Uterus (tissue), 2 donors: Measurements from ENCODE around the gene MAP4K3.

Experiments used
- CTCF ChIP-seq, 4 experiments: fragments of 200-600 bp in 2 of 4; fragments of 450-650 bp in 2 of 4; sonication (generic) in 2 of 4; IDR thresholded peaks; one replicate each; pipeline ENCODE4 v1.5.1; 2016 to 2019; ENCODE audit warnings: antibody characterized with exemption in 4 of 4, mild to moderate bottlenecking in 2 of 4, moderate library complexity in 1 of 4
- POLR2A ChIP-seq, 2 donors: fragments of 450-650 bp; IDR thresholded peaks; one replicate each; pipeline ENCODE4 v1.6.1; 2016; ENCODE audit warnings: antibody characterized with exemption in 2 of 2, mild to moderate bottlenecking in 1 of 2, moderate library complexity in 1 of 2

- TF ChIP-seq CTCF (IDR thresholded peaks at IDR 0.05) (no peak), POLR2A (IDR thresholded peaks at IDR 0.05) (no peak)
Observed at GRCh38 chr2:39375917-39376316, 61.2 kb downstream of the MAP4K3 start.
